SK-N-SH (cell line): Measurements from ENCODE around the gene NELFA. TPM values are rescaled to one million over a fixed set of nuclear protein-coding genes. Genes with fewer than 3 reads are reported as not detected.

Source experiments
- CTCF ChIA-PET: fragments of 300-600, 350-600 bp; formaldehyde crosslinking; extraction: SDS; loops from one replicate; lab custom pipeline; 2021; lab: Yijun Ruan, JAX
- POLR2A ChIA-PET: fragments of 350-600 bp; sonication (Branson Sonifier 250); formaldehyde crosslinking; extraction: SDS; loops from one replicate; lab custom pipeline; 2020; ENCODE audit warnings: antibody characterized with exemption, inconsistent platforms; lab: Yijun Ruan, JAX
- DNase-seq: peaks from one replicate; pipeline ENCODE4 v3.0.0; 2012
- H2AFZ ChIP-seq: fragments of 200-600 bp; sonication (generic); 2 replicates; pipeline ENCODE4 v1.8.1; 2016; ENCODE audit warnings: antibody characterized with exemption, mild to moderate bottlenecking, low read depth
- H3F3A ChIP-seq: fragments of 200-600 bp; sonication (generic); replicated peaks from 2 replicates; pipeline ENCODE3; 2016; ENCODE audit warnings: antibody characterized with exemption, mild to moderate bottlenecking; ENCODE audit not compliant: insufficient read depth
- H3K27ac ChIP-seq, 2 experiments: fragments of 200-500 bp in 1 of 2; fragments of 200-600 bp in 1 of 2; sonication (Bioruptor generic) in 1 of 2; sonication (generic), shearing (Covaris generic) in 1 of 2; 2 replicates each; pipeline versions ENCODE4 v1.5.1 to v1.6.1; 2014 to 2016; ENCODE audit warnings: low read depth in 2 of 2, inconsistent platforms in 1 of 2, low read length in 1 of 2, mild to moderate bottlenecking in 1 of 2, mixed read lengths in 1 of 2
- H3K27me3 ChIP-seq: fragments of 200-600 bp; sonication (generic), shearing (Covaris generic); 2 replicates; pipeline ENCODE4 v1.6.1; 2016; ENCODE audit warnings: mixed run types; ENCODE audit not compliant: insufficient read depth
- H3K36me3 ChIP-seq, 2 experiments: fragments of 200-500 bp in 1 of 2; fragments of 200-600 bp in 1 of 2; sonication (Bioruptor generic) in 1 of 2; sonication (generic) in 1 of 2; replicated peaks in 1 of 2; 2 replicates each; pipeline versions ENCODE3 to v1.5.1; 2014 to 2016; ENCODE audit warnings: low read length in 1 of 2, mild to moderate bottlenecking in 1 of 2; ENCODE audit not compliant: insufficient read depth in 2 of 2, control insufficient read depth in 1 of 2
- H3K4me1 ChIP-seq, 2 experiments: fragments of 200-500 bp in 1 of 2; fragments of 200-600 bp in 1 of 2; sonication (Bioruptor generic) in 1 of 2; sonication (generic), shearing (Covaris generic) in 1 of 2; 2 replicates each; pipeline versions ENCODE4 v1.5.1 to v1.6.1; 2014 to 2016; ENCODE audit warnings: low read depth in 1 of 2, low read length in 1 of 2, mixed run types in 1 of 2; ENCODE audit not compliant: insufficient read depth in 2 of 2, control insufficient read depth in 1 of 2
- H3K4me2 ChIP-seq: fragments of 200-600 bp; sonication (generic), shearing (Covaris generic); 2 replicates; pipeline ENCODE4 v1.6.1; 2017; ENCODE audit warnings: mixed run types
- H3K4me3 ChIP-seq, 2 experiments: fragments of 200-500 bp in 1 of 2; fragments of 200-600 bp in 1 of 2; sonication (Bioruptor generic) in 1 of 2; sonication (generic), shearing (Covaris generic) in 1 of 2; 2 replicates each; pipeline versions ENCODE4 v1.5.1 to v1.8.1; 2014 to 2016; ENCODE audit warnings: low read depth in 2 of 2, inconsistent platforms in 1 of 2, low read length in 1 of 2, mild to moderate bottlenecking in 1 of 2, mixed read lengths in 1 of 2, moderate library complexity in 1 of 2
- H3K79me2 ChIP-seq: fragments of 200-600 bp; sonication (generic); 2 replicates; pipeline ENCODE4 v1.8.1; 2017; ENCODE audit warnings: mild to moderate bottlenecking; ENCODE audit not compliant: insufficient read depth
- H3K9ac ChIP-seq: fragments of 200-600 bp; sonication (generic); 2 replicates; pipeline ENCODE4 v1.6.1; 2017; ENCODE audit warnings: mixed run types
- H3K9me2 ChIP-seq: fragments of 200-600 bp; sonication (generic); 2 replicates; pipeline ENCODE4 v1.6.1; 2017; ENCODE audit warnings: mixed run types
- H3K9me3 ChIP-seq: fragments of 200-600 bp; sonication (generic); 2 replicates; pipeline ENCODE4 v1.6.1; 2017; ENCODE audit warnings: mixed run types, mild to moderate bottlenecking, moderate library complexity
- H4K20me1 ChIP-seq: fragments of 200-600 bp; sonication (generic); 2 replicates; pipeline ENCODE4 v1.6.1; 2017; ENCODE audit warnings: mild to moderate bottlenecking, mixed run types; ENCODE audit not compliant: insufficient read depth
- CHD2 ChIP-seq: fragments of 150-350 bp; IDR thresholded peaks from 2 replicates; pipeline ENCODE4 v1.6.1; 2018; ENCODE audit warnings: low read length; ENCODE audit not compliant: partially characterized antibody
- ELF1 ChIP-seq: IDR thresholded peaks from 2 replicates; pipeline ENCODE4 v1.4.0; 2012
- EP300 ChIP-seq, 2 experiments: IDR thresholded peaks; 2 replicates each; pipeline versions ENCODE4 v1.4.0 to v1.6.1; 2012; ENCODE audit warnings: borderline replicate concordance in 1 of 2, low read depth in 1 of 2, low read length in 1 of 2
- EZH2phosphoT487 ChIP-seq: fragments of 200-600 bp; sonication (generic); IDR thresholded peaks from 2 replicates; pipeline ENCODE4 v1.6.1; 2017; ENCODE audit warnings: low read depth, mixed run types, mild to moderate bottlenecking, antibody characterized with exemption, moderate library complexity, borderline replicate concordance
- FOXJ3 ChIP-seq: sonication (generic); formaldehyde crosslinking; IDR thresholded peaks from 2 replicates; pipeline ENCODE4 v1.5.1; 2020; ENCODE audit warnings: mild to moderate bottlenecking, missing genetic modification reagents
- JUND ChIP-seq: IDR thresholded peaks from 2 replicates; pipeline ENCODE4 v1.4.0; 2012
- MEF2A ChIP-seq: IDR thresholded peaks from 2 replicates; pipeline ENCODE4 v1.4.0; 2012; ENCODE audit warnings: low read depth, borderline replicate concordance
- MXI1 ChIP-seq: IDR thresholded peaks from 2 replicates; pipeline ENCODE4 v1.6.1; 2012; ENCODE audit warnings: mild to moderate bottlenecking, low read depth, low read length, improper control_type of control experiment
- NFIC ChIP-seq: IDR thresholded peaks from 2 replicates; pipeline ENCODE4 v1.4.0; 2012; ENCODE audit warnings: borderline replicate concordance
- NRF1 ChIP-seq: IDR thresholded peaks from 2 replicates; pipeline ENCODE4 v1.6.1; 2012; ENCODE audit warnings: low read depth, mild to moderate bottlenecking, low read length
- POLR2AphosphoS5 ChIP-seq: IDR thresholded peaks from 2 replicates; pipeline ENCODE4 v1.6.1; 2012; ENCODE audit warnings: low read depth, low read length
- RCOR1 ChIP-seq: fragments of 150-350 bp; IDR thresholded peaks from 2 replicates; pipeline ENCODE4 v1.6.1; 2017; ENCODE audit warnings: antibody characterized with exemption, low read length
- RXRA ChIP-seq: IDR thresholded peaks from 2 replicates; pipeline ENCODE4 v1.4.0; 2012; ENCODE audit warnings: low read depth, mild to moderate bottlenecking, borderline replicate concordance
- SIN3A ChIP-seq: IDR thresholded peaks from 2 replicates; pipeline ENCODE4 v1.6.1; 2012; ENCODE audit warnings: low read depth, mild to moderate bottlenecking, low read length, moderate library complexity, borderline replicate concordance
- SMC3 ChIP-seq: IDR thresholded peaks from 2 replicates; pipeline ENCODE4 v1.6.1; 2012; ENCODE audit warnings: low read depth, low read length, improper control_type of control experiment
- TAF1 ChIP-seq: IDR thresholded peaks from 2 replicates; pipeline ENCODE4 v1.6.1; 2012; ENCODE audit warnings: low read depth, mild to moderate bottlenecking, low read length, moderate library complexity, borderline replicate concordance
- TCF12 ChIP-seq: IDR thresholded peaks from 2 replicates; pipeline ENCODE4 v1.4.0; 2012
- TEAD4 ChIP-seq: IDR thresholded peaks from 2 replicates; pipeline ENCODE4 v1.4.0; 2012; ENCODE audit warnings: mild to moderate bottlenecking, borderline replicate concordance; ENCODE audit not compliant: insufficient read depth
- YY1 ChIP-seq: IDR thresholded peaks from 2 replicates; pipeline ENCODE4 v1.4.0; 2012; ENCODE audit warnings: low read depth, mild to moderate bottlenecking
- WGBS: methylation state at CpG from one replicate; pipeline ENCODE4 v1.1.6; 2017; ENCODE audit warnings: low lambda C conversion rate; 5-methylcytosine and 5-hydroxymethylcytosine counted together
- polyA plus RNA-seq, 3 experiments: library from polyadenylated mRNA; depleted of rRNA; stranded (reverse); fragments of >200 nt; gene quantifications; 2 replicates each; pipeline ENCODE4 v1.2.3, GENCODE V29; 2012
- TF ChIP-seq, protein P1 (sequence below): IDR thresholded peaks from 2 replicates; pipeline ENCODE4 v1.6.1; 2012; ENCODE audit warnings: mild to moderate bottlenecking, low read depth, low read length, moderate library complexity
- TF ChIP-seq, protein P2 (sequence below): IDR thresholded peaks from 2 replicates; pipeline ENCODE4 v1.4.0; 2012; ENCODE audit warnings: low read depth, borderline replicate concordance
- TF ChIP-seq, protein P3 (sequence below): IDR thresholded peaks from 2 replicates; pipeline ENCODE4; 2012
- TF ChIP-seq, protein P4 (sequence below): IDR thresholded peaks from 2 replicates; pipeline ENCODE4 v1.4.0; 2012; ENCODE audit warnings: low read depth

NELFA gene
- polyA plus RNA-seq, 1 of the 3 experiments (the other 2 are of a cell fraction): 26.8 TPM

DNA sequence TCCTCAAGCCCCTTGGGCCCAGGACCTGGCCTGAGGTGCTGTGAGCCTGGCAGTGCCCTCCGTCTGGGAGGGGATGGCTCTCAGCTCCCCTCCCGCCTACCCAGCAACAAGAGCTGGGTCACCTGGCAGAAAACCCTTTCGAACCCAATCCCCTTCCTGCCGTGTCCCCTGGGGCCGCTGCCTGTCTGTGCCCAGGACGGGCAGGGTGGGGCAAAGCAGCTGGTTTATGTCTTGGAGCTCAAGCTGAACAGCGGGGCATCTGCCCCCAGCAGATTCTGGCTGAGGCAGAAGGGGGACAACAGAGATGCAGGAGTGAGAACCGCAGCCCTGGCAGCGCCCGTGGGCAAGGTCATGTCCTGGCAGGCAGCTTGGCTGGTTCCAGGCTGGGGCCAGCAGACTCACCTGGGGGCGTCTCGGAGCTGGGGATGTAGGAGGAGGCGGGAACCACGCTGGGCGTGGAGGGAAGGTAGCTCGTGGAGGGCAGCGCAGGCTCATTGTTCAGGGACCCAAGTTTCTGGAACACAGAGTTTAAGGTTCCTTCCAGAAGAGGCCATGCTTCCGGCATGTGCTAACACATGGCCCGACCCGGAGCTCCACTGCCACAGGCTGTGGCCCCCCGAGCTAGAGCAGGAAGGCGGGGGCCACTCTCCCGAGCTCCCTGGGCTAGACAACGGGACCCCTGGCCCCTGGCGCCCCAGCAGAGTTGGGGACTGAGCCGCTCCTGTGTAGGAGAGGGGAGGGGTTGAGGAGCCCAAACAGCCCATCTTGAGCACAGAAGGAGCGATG, 24.2 kb downstream of the NELFA start (continued):
- TF ChIP-seq EP300 (IDR thresholded peaks at IDR 0.05; ENCODE audit: borderline replicate concordance in 1 of 2, low read depth in 1 of 2, low read length in 1 of 2): peak in 1 of 2 experiments; percentile 50; a peak in 2 of 4 replicates

DNA sequence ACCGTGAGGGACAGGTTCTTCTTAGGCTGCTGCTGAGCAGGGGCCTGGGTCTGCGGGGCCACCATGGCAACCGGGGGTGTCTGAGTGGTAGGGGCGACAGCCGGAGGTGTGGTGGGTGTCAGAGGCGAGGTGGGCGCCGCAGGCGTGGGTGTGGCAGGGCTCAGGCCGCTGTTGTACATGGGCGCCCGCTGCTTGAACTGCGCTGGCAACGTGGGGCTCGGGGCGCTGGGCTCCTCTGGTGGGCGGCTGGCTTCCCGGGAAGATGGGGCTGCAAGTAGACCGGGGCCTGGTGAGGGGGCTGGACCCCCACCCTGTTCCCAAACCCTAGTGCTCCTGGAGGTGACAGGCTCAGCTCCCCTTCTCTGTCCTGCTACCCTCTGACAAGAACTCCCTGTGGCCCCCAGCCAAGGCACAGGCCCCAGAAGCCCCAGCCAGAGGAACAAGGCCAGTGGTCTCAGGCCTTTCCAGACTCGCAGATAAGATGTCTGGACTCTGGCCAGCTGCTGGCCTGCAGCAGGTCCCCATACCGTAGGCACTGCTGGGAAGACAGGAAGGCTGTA, 24.8 kb downstream of the NELFA start:
- Histone ChIP-seq H3K36me3 (peaks cover 20 to 91% of the 10 kb centered on the region in 2 experiments), H3K27me3 (no peaks in the 10 kb centered on the region), H3K4me3 (no peak overlapping the region), H3K4me1 (peaks cover 0 to 24% of the 10 kb centered on the region in 2 experiments; a peak in 1 of 4 replicates), H3K9ac (no peak overlapping the region), H3K79me2 (no peaks in the 10 kb centered on the region), H3K9me3 (no peaks in the 10 kb centered on the region), H3K9me2 (no peaks in the 10 kb centered on the region), H3K4me2 (no peak overlapping the region), H2AFZ (no peak overlapping the region), H4K20me1 (no peaks in the 10 kb centered on the region), H3F3A (peaks cover 32% of the 10 kb centered on the region), H3K27ac (peak overlapping the region; percentile 3 to 96; a peak in 2 of 4 replicates)
- CTCF ChIA-PET: interaction anchor here (0.8 to 1.7 kb wide), 5 partner anchors 9 to 84 kb away, joined by 3 to 5 read pairs (median 4); no protein-coding TSS in a partner anchor
- POLR2A ChIA-PET: interaction anchor here (1.2 to 1.8 kb wide), 2 partner anchors 25 to 32 kb away, joined by 4 to 6 read pairs; partner anchors contain the start of gene NELFA
- DNase-seq: no peak
- 94% methylated on average over 11 of the region's 21 CpGs for WGBS
- TF ChIP-seq, protein P1, sequence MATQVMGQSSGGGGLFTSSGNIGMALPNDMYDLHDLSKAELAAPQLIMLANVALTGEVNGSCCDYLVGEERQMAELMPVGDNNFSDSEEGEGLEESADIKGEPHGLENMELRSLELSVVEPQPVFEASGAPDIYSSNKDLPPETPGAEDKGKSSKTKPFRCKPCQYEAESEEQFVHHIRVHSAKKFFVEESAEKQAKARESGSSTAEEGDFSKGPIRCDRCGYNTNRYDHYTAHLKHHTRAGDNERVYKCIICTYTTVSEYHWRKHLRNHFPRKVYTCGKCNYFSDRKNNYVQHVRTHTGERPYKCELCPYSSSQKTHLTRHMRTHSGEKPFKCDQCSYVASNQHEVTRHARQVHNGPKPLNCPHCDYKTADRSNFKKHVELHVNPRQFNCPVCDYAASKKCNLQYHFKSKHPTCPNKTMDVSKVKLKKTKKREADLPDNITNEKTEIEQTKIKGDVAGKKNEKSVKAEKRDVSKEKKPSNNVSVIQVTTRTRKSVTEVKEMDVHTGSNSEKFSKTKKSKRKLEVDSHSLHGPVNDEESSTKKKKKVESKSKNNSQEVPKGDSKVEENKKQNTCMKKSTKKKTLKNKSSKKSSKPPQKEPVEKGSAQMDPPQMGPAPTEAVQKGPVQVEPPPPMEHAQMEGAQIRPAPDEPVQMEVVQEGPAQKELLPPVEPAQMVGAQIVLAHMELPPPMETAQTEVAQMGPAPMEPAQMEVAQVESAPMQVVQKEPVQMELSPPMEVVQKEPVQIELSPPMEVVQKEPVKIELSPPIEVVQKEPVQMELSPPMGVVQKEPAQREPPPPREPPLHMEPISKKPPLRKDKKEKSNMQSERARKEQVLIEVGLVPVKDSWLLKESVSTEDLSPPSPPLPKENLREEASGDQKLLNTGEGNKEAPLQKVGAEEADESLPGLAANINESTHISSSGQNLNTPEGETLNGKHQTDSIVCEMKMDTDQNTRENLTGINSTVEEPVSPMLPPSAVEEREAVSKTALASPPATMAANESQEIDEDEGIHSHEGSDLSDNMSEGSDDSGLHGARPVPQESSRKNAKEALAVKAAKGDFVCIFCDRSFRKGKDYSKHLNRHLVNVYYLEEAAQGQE: no peak
- TF ChIP-seq POLR2AphosphoS5 (no peak), NFIC (peak; percentile 11; the same call in 1 of the 2 replicates), EZH2phosphoT487 (no peak), YY1 (no peak), MEF2A (no peak), TEAD4 (no peak), RXRA (no peak), ELF1 (no peak), RCOR1 (peak; percentile 34; the same call in 1 of the 2 replicates), NRF1 (no peak), JUND (no peak), TCF12 (no peak), MXI1 (peak; percentile 30; the same call in 1 of the 2 replicates), SIN3A (no peak), FOXJ3 (CRISPR knock-in tag) (no peak), TAF1 (no peak), CHD2 (no peak), SMC3 (no peak)
- TF ChIP-seq, protein P2, sequence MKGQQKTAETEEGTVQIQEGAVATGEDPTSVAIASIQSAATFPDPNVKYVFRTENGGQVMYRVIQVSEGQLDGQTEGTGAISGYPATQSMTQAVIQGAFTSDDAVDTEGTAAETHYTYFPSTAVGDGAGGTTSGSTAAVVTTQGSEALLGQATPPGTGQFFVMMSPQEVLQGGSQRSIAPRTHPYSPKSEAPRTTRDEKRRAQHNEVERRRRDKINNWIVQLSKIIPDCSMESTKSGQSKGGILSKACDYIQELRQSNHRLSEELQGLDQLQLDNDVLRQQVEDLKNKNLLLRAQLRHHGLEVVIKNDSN: no peak
- TF ChIP-seq, protein P3, sequence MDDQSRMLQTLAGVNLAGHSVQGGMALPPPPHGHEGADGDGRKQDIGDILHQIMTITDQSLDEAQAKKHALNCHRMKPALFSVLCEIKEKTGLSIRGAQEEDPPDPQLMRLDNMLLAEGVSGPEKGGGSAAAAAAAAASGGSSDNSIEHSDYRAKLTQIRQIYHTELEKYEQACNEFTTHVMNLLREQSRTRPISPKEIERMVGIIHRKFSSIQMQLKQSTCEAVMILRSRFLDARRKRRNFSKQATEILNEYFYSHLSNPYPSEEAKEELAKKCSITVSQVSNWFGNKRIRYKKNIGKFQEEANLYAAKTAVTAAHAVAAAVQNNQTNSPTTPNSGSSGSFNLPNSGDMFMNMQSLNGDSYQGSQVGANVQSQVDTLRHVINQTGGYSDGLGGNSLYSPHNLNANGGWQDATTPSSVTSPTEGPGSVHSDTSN: no peak
- TF ChIP-seq, protein P4, sequence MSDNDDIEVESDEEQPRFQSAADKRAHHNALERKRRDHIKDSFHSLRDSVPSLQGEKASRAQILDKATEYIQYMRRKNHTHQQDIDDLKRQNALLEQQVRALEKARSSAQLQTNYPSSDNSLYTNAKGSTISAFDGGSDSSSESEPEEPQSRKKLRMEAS: no peak
